HG03558 (cell line): ENCODE data around the gene GLA.

ENCODE experiments used
- ATAC-seq: cut with Tn5 transposase; IDR thresholded peaks from one replicate; pipeline ENCODE4 v1.9.1; 2021; ENCODE audit warnings: moderate number of reproducible peaks; ENCODE audit not compliant: unreplicated experiment; ENCODE audit errors: extremely low read depth

GLA gene

GRCh38 chrX:101360390-101360789 lies 47.3 kb downstream of the GLA start:
- no peak for ATAC-seq

GRCh38 chrX:101359966-101360365 lies 47.8 kb downstream of the GLA start:
- no peak for ATAC-seq

DNA sequence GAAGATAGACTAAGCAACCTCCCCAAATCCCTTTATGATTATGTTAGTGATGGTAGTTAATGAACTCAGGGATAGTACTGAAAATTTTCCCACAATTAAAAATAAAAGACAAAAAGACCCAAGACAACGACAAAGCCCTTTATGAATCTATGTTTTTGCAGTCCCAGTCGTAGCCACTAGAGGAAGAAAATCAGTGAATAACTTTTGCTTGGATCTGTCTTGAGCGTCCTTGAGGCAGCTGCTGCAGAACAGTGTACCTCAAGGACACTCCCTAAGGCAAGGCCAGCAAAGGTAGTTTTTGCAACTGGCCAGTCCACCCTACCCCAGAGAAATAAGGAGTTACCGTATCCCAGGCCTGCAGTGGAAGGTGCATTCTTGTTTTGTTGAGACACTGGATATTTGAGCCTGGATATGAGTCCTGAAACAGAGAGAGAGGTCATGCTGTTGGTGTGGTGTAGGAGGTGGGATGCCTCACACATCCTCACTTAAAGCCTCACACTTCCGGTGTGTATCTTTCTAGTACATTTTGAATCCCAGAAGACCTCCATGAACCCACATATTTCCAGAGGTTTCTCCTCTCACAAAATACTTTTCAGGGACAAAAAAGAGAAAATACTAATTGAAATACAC lies 50.4 kb downstream of the GLA start:
- no peak for ATAC-seq

DNA sequence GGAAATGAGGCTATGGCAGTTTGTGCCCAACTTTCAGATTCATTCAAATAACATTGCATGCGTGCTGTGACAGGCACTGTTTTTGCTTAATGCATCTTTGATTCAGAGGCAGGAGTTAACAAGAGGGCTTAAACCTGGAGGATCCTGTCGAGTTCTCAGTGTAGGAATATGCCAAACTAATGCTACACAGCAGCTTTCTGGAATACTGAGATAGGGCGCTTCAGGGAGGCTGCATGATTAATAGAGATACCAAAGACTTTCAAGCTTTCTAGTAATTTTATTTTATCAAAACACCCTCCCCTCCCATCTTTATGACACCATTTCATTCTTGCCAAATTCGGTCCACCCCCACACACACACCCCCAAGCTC lies 58.5 kb downstream of the GLA start:
- no peak for ATAC-seq

DNA sequence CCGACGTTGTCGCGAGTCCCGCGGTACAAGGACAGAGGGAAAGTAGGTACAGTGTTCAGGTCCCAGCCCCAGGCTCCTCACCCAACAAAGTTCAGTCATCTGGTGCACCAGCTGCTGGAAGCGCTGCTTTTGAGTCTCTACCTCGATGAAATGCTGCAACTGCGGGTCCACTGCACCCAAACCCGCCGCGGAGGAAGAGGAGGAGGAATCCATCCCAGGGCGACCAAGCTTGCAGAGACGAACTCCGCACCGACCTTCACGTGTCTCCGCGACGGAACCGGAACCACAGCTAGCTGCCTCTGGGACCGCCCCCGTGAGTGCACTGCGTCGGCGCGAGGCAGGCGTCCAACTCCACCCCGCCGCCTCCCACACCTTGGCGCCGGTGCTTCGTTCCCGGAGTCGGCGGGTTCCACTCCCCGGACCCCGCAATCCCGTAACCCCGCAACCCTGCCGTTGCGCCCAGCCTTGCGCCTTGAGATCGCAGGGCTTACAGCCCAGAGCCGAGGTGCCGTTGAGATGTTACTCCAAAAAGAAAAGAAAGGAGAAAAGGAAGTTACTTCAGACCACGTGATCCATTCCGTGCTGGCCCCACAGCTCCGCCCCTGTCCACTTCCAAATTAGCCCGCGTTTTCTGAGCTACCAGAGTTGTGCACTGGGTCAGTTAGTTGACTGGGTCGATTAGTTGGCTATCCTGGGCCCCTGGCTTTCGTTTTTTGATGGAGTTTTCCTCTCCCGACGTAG lies 59.1 kb downstream of the GLA start, which contains the start of gene TIMM8A:
Gene TIMM8A (minus strand): TSS at position 291 of the 741 bp plus-strand sequence. CDS start 78 bp downstream, at position 213.
- peak; percentile 87 for ATAC-seq

DNA sequence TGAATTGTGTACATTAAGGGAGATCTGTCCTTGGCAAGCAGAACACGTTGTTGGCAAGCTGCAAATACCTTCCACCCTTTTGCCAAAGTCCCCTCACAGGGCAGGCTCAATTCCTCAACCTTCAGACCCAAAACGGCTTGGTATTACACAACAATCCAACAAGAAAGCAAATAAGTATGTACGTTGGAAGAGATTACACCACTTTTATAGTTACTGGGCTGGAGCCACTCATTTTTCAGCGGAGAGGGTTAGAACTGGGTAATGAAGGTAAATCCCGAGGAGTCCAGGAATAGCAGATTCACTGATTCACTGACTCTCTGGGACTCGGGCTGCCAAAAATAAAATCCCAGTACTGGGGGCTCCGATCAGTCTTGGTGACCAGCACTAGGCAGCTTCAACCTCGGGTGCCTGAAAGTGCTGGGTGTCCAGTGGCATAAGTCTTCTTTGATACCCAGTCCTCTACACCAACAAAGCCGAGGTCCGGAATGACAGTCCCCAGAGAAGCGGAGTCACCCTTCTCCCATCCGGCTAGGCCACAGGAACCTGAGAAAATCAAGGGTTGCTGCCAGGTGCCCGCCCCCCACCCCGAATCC lies 59.8 kb downstream of the GLA start:
- no peak for ATAC-seq
